Neural cell (in vitro differentiated cells): Measurements from ENCODE around the gene METTL2B. TPM values are rescaled to one million over a fixed set of nuclear protein-coding genes. Genes with fewer than 3 reads are reported as not detected.
A peak's percentile ranks its signal among the peaks of the same experiment; 100 is the strongest.
"Not testable (repeated sequence)": the region's sequence is repeated elsewhere in the genome, so short reads cannot be mapped to it uniquely, and the experiment has no call there.

Experiments
- H2AFZ ChIP-seq: fragments of 200-600, 300-800 bp; sonication (generic), shearing (Covaris generic); 2 replicates; pipeline ENCODE4 v1.6.0; 2014; ENCODE audit warnings: low read depth, mild to moderate bottlenecking, antibody characterized with exemption, low read length, moderate library complexity
- H3F3A ChIP-seq: fragments of 200-600 bp; shearing (Covaris generic); 2 replicates; pipeline ENCODE4 v1.6.1; 2016; ENCODE audit warnings: mild to moderate bottlenecking, moderate library complexity, mixed read lengths, antibody characterized with exemption, low read length; ENCODE audit not compliant: insufficient read depth, poor library complexity, severe bottlenecking
- H3K27ac ChIP-seq: fragments of 200-600, 300-800 bp; sonication (generic), shearing (Covaris generic); 2 replicates; pipeline ENCODE4 v1.5.1; 2014; ENCODE audit warnings: mild to moderate bottlenecking, low read length, moderate library complexity
- H3K27me3 ChIP-seq: fragments of 300-800, 200-600 bp; sonication (generic), shearing (Covaris generic); 2 replicates; pipeline ENCODE4 v1.6.0; 2014; ENCODE audit warnings: mild to moderate bottlenecking, low read depth, low read length, moderate library complexity; ENCODE audit not compliant: insufficient read depth
- H3K36me3 ChIP-seq: fragments of 300-800, 200-600 bp; sonication (generic), shearing (Covaris generic); 2 replicates; pipeline ENCODE4 v1.5.1; 2014; ENCODE audit warnings: mild to moderate bottlenecking, antibody characterized with exemption, low read length, moderate library complexity; ENCODE audit not compliant: insufficient read depth
- H3K4me2 ChIP-seq: fragments of 300-800, 200-600 bp; sonication (generic), shearing (Covaris generic); 2 replicates; pipeline ENCODE4 v1.6.0; 2014; ENCODE audit warnings: mild to moderate bottlenecking, low read length
- H3K4me3 ChIP-seq: fragments of 300-800, 200-600 bp; sonication (generic), shearing (Covaris generic); 2 replicates; pipeline ENCODE4 v1.5.1; 2014; ENCODE audit warnings: mild to moderate bottlenecking, low read length, moderate library complexity
- H3K79me2 ChIP-seq: fragments of 200-600 bp; shearing (Covaris generic); replicated peaks from 2 replicates; pipeline ENCODE4 v1.6.0; 2014; ENCODE audit warnings: mild to moderate bottlenecking, low read length, moderate library complexity; ENCODE audit not compliant: insufficient read depth
- H3K9ac ChIP-seq: fragments of 300-800, 200-600 bp; sonication (generic), shearing (Covaris generic); 2 replicates; pipeline ENCODE4 v1.6.1; 2016; ENCODE audit warnings: mild to moderate bottlenecking, low read length, mixed read lengths
- H3K9me2 ChIP-seq: fragments of 200-600 bp; shearing (Covaris generic); 2 replicates; pipeline ENCODE4 v1.6.1; 2016; ENCODE audit warnings: mild to moderate bottlenecking, low read length, mixed read lengths; ENCODE audit not compliant: insufficient read depth
- H3K9me3 ChIP-seq: fragments of 200-600, 300-800 bp; sonication (generic), shearing (Covaris generic); 2 replicates; pipeline ENCODE4 v1.6.1; 2016; ENCODE audit warnings: mild to moderate bottlenecking, mixed run types, low read length, moderate library complexity, mixed read lengths
- H4K20me1 ChIP-seq: fragments of 200-600 bp; shearing (Covaris generic); 2 replicates; pipeline ENCODE4 v1.6.1; 2016; ENCODE audit warnings: mild to moderate bottlenecking, mixed run types; ENCODE audit not compliant: insufficient read depth
- POLR2AphosphoS5 ChIP-seq: IDR thresholded peaks from 2 replicates; pipeline ENCODE4 v1.6.1; 2012
- RAD21 ChIP-seq: fragments of 450-650 bp; conservative IDR thresholded peaks from 2 replicates; pipeline ENCODE4 v1.6.1; 2014; ENCODE audit warnings: antibody characterized with exemption, mild to moderate bottlenecking, moderate library complexity
- polyA plus RNA-seq: library from polyadenylated mRNA; depleted of rRNA; stranded (reverse); fragments of >200 nt; gene quantifications from 2 replicates; pipeline ENCODE4 v1.2.3, GENCODE V29; 2014
- TF ChIP-seq, protein P1 (sequence below): fragments of 450-650 bp; IDR thresholded peaks from 2 replicates; pipeline ENCODE4 v1.5.1; 2014; ENCODE audit warnings: antibody characterized with exemption, mild to moderate bottlenecking, moderate library complexity; ENCODE audit not compliant: poor library complexity, severe bottlenecking
- TF ChIP-seq, protein P2 (sequence below): IDR thresholded peaks from 2 replicates; pipeline ENCODE4 v1.6.1; 2012; ENCODE audit warnings: borderline replicate concordance

Gene METTL2B
- polyA plus RNA-seq, 1 donor from 2014 or later, result 43.0 TPM

DNA sequence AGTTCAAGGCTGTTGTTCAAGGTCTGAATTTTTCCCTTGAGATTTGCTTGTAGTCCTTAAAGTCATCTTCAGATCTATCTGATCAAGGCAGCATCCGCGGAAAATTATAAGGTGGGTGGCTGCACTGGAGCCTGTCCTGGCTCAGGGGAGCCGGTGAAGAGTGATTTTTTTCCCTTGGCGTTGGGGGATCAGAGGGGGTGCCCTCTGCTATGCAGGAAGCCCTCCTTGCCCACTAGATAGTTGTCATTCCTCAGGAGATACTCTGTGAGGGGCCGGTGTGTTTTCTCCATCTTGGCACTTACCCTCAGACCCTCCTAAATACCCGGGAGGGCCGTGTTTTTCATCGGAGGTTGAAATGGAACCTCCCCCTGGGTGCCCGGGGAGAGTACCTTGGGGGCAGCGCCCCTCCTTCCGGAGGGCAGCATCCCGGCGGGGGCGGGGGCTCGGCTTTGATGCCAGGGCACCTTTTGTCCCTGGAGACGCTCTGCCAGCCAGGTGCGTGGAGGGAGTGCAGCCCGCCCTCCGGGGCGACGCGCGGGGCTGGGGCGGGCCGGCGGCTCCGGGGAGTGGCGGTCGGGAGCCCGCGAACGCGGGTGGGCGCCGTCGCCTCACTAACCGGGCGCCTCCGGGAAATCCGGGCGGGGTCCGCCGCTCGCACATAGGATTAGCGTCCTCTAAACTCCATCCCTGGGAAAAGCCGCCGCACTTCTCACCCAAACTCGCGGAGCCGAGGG lies 53.7 kb downstream of the METTL2B start:
- H3F3A ChIP-seq, H3K27me3 ChIP-seq, H3K9me3 ChIP-seq, H2AFZ ChIP-seq, H3K9me2 ChIP-seq, H3K36me3 ChIP-seq, H4K20me1 ChIP-seq: not testable (repeated sequence)
- Histone ChIP-seq H3K4me3 (peak overlapping the region; percentile 68), H3K79me2 (peaks cover 29% of the 10 kb centered on the region), H3K27ac (peak overlapping the region; percentile 28), H3K4me2 (peak overlapping the region; percentile 59), H3K9ac (peak overlapping the region; percentile 81)

DNA sequence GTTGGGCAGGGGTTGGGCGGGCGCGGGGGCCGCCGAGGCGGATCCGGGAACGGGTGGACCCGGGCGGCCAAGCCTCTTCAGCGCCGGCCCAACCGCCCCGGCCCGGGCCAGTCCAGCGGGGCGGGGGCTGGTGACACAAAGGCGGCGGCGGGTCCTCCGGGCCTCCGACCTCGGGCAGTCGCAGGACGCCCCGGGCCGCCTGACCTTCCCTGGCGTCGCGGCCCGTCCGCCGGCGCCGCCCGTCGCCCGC lies 54.2 kb downstream of the METTL2B start:
- no peaks in the 10 kb centered on the region for H4K20me1 ChIP-seq
- H3F3A ChIP-seq, result no peaks in the 10 kb centered on the region
- peak overlapping the region; percentile 68 for H3K4me3 ChIP-seq
- H3K27me3 ChIP-seq, result no peaks in the 10 kb centered on the region
- no peaks in the 10 kb centered on the region for H3K9me2 ChIP-seq
- no peaks in the 10 kb centered on the region for H3K36me3 ChIP-seq
- peaks cover 34% of the 10 kb centered on the region for H3K79me2 ChIP-seq
- H3K9me3 ChIP-seq, result no peaks in the 10 kb centered on the region
- no peak overlapping the region for H3K4me2 ChIP-seq
- no peak overlapping the region for H3K27ac ChIP-seq
- no peak overlapping the region for H2AFZ ChIP-seq
- peak overlapping the region; percentile 81 for H3K9ac ChIP-seq
- no peak for TF ChIP-seq RAD21
- TF ChIP-seq, protein P1, sequence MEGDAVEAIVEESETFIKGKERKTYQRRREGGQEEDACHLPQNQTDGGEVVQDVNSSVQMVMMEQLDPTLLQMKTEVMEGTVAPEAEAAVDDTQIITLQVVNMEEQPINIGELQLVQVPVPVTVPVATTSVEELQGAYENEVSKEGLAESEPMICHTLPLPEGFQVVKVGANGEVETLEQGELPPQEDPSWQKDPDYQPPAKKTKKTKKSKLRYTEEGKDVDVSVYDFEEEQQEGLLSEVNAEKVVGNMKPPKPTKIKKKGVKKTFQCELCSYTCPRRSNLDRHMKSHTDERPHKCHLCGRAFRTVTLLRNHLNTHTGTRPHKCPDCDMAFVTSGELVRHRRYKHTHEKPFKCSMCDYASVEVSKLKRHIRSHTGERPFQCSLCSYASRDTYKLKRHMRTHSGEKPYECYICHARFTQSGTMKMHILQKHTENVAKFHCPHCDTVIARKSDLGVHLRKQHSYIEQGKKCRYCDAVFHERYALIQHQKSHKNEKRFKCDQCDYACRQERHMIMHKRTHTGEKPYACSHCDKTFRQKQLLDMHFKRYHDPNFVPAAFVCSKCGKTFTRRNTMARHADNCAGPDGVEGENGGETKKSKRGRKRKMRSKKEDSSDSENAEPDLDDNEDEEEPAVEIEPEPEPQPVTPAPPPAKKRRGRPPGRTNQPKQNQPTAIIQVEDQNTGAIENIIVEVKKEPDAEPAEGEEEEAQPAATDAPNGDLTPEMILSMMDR, result no peak

DNA sequence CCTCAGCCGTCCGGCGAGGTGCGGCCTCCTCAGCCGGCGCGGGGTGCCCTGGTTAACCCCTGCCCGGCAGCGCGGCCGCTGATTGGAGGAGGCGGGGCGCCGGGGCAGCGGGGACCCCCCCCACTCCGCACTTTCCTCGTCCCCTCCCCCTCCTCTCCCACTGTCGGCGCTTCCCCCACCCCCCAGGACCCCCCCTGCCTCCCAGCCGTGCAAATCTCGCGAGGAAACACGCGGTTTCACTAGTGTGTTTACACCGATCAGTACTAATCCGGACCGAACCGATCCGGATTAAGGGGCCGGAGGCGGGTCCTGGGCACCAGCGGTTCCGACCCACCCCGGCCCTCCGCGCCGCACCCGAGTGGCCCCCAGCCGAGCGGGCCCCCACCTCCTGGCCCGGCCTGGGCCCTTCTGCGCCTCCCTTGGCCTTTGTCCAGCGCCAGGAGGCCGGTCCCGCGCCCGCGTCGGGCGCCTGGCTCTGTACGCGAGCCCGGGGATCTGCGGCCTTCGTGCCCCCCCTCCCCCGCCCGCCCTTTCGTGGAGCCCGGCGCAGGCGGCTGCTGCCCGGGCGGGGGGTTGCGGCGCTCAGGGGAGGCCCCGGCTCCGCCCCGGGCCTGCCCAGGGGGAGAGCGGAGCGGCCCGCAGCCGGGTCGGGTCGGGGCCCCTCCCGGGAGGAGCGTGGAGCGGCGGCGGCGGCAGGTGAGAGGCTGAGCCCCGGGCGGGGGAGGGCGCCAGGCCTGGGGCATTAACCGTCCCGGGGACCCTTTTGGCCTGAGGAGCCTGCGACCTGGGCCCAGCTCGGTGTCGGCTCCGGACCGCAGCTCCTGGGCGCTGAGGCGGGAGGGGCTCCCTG lies 54.8 kb downstream of the METTL2B start:
- not testable (repeated sequence) for H2AFZ ChIP-seq, H3K9me3 ChIP-seq, H3K9me2 ChIP-seq, H4K20me1 ChIP-seq, H3K27me3 ChIP-seq, H3K36me3 ChIP-seq, H3F3A ChIP-seq, H3K4me2 ChIP-seq
- Histone ChIP-seq H3K79me2 (peaks cover 34% of the 10 kb centered on the region), H3K9ac (peak overlapping the region; percentile 81), H3K27ac (peak overlapping the region; percentile 68), H3K4me3 (peak overlapping the region; percentile 70)
- TF ChIP-seq POLR2AphosphoS5, result peak; percentile 79
- TF ChIP-seq, protein P2, sequence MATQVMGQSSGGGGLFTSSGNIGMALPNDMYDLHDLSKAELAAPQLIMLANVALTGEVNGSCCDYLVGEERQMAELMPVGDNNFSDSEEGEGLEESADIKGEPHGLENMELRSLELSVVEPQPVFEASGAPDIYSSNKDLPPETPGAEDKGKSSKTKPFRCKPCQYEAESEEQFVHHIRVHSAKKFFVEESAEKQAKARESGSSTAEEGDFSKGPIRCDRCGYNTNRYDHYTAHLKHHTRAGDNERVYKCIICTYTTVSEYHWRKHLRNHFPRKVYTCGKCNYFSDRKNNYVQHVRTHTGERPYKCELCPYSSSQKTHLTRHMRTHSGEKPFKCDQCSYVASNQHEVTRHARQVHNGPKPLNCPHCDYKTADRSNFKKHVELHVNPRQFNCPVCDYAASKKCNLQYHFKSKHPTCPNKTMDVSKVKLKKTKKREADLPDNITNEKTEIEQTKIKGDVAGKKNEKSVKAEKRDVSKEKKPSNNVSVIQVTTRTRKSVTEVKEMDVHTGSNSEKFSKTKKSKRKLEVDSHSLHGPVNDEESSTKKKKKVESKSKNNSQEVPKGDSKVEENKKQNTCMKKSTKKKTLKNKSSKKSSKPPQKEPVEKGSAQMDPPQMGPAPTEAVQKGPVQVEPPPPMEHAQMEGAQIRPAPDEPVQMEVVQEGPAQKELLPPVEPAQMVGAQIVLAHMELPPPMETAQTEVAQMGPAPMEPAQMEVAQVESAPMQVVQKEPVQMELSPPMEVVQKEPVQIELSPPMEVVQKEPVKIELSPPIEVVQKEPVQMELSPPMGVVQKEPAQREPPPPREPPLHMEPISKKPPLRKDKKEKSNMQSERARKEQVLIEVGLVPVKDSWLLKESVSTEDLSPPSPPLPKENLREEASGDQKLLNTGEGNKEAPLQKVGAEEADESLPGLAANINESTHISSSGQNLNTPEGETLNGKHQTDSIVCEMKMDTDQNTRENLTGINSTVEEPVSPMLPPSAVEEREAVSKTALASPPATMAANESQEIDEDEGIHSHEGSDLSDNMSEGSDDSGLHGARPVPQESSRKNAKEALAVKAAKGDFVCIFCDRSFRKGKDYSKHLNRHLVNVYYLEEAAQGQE, result peak; percentile 35

DNA sequence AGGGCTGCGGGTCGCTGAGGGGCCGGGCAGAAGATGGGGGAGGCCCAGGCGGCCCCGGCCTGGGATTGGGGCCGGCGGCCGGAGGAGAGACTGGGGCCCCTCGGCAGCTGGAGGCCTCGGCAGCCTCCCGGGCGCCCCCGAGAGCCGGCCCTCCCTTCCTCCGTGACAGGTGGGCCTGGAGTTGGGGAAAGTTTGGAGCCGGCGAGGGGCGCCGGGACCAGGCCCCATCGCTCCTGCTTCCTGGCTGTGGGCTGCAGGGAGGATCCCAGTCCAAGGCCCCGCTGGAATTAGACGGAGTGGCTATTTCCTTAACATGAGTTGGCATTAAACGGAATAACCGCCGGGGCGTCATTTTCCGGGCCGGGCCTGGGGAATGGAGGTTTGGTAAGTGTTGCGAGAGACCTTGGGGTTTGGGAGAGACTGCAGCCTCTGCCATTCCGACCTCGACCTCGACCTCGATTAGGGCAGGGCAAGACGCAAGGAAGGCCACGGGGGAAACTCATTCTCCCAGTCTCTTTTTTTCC lies 55.5 kb downstream of the METTL2B start:
- Histone ChIP-seq H3K79me2 (peaks cover 34% of the 10 kb centered on the region), H3K9ac (peak overlapping the region; percentile 81), H2AFZ (peak overlapping the region; percentile 33), H3K27ac (peak overlapping the region; percentile 68), H3K4me3 (peak overlapping the region; percentile 70), H3K4me2 (peak overlapping the region; percentile 30)
- not testable (repeated sequence) for H3K36me3 ChIP-seq, H3F3A ChIP-seq, H3K9me3 ChIP-seq, H3K27me3 ChIP-seq, H4K20me1 ChIP-seq, H3K9me2 ChIP-seq

DNA sequence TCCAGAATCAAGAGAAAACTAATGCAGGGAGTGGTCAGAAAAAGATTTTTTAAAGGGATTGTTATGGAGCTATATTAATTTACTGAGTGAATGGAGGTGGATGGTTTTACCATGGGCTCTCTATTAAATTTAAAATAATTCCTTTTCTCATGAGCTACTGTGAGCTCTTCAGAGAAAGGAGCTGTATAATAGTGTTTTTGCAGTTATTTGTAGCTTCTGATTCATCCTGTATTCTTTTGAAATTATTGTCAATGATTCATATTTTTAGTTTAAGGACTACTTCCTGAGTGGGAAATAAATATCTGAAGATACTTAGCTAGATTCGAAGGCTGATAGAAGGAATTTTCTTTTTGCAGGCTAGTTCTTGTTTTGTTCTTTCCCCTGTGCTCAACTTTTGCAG lies 56.4 kb downstream of the METTL2B start:
- H2AFZ ChIP-seq, H4K20me1 ChIP-seq, H3K9me3 ChIP-seq, H3K27ac ChIP-seq, H3K27me3 ChIP-seq, H3F3A ChIP-seq, H3K9me2 ChIP-seq, H3K36me3 ChIP-seq: not testable (repeated sequence)
- Histone ChIP-seq H3K79me2 (peaks cover 34% of the 10 kb centered on the region), H3K4me3 (peak overlapping the region; percentile 70), H3K4me2 (peak overlapping the region; percentile 30), H3K9ac (peak overlapping the region; percentile 42)
